ENCODE data around the gene FUS. TPM values are rescaled to one million over a fixed set of nuclear protein-coding genes. Genes with fewer than 3 reads are reported as not detected.
A peak's percentile ranks its signal among the peaks of the same experiment; 100 is the strongest.
"Not testable (repeated sequence)": the region's sequence is repeated elsewhere in the genome, so short reads cannot be mapped to it uniquely, and the experiment has no call there.

Gene FUS
- total RNA-seq, 1 donor from 2014 or later = 346 TPM

- Mint-ChIP-seq H3K4me1 (ENCODE audit: unreplicated experiment) (peaks cover 14% of the 10 kb centered on the region), H3K27me3 (ENCODE audit: unreplicated experiment) (peaks cover 5% of the 10 kb centered on the region), H3K27ac (ENCODE audit: unreplicated experiment) (peak overlapping the region; percentile 94), H3K9me3 (ENCODE audit: unreplicated experiment) (no peaks in the 10 kb centered on the region), H3K36me3 (ENCODE audit: unreplicated experiment) (no peaks in the 10 kb centered on the region), H3K4me3 (ENCODE audit: unreplicated experiment) (peak overlapping the region; percentile 72)
- no peak for TF ChIP-seq CTCF (IDR thresholded peaks at IDR 0.05)
- no peak for DNase-seq (ENCODE audit: extremely low spot score, unreplicated experiment)
Observed at GRCh38 chr16:31141489-31142108, 38.3 kb upstream of the FUS start.

GRCh38 chr16:31142109-31143010, 37.6 kb upstream of the FUS start:
- Mint-ChIP-seq H3K4me3 (ENCODE audit: unreplicated experiment) (peak overlapping the region; percentile 72), H3K36me3 (ENCODE audit: unreplicated experiment) (no peaks in the 10 kb centered on the region), H3K9me3 (ENCODE audit: unreplicated experiment) (no peaks in the 10 kb centered on the region), H3K27me3 (ENCODE audit: unreplicated experiment) (peaks cover 12% of the 10 kb centered on the region), H3K4me1 (ENCODE audit: unreplicated experiment) (peaks cover 14% of the 10 kb centered on the region), H3K27ac (ENCODE audit: unreplicated experiment) (peak overlapping the region; percentile 94)
- DNase-seq (ENCODE audit: extremely low spot score, unreplicated experiment) = peak; percentile 100
- peak; percentile 97 for TF ChIP-seq CTCF (IDR thresholded peaks at IDR 0.05)

- Mint-ChIP-seq H3K27me3 (ENCODE audit: unreplicated experiment) (peaks cover 18% of the 10 kb centered on the region), H3K36me3 (ENCODE audit: unreplicated experiment) (no peaks in the 10 kb centered on the region), H3K27ac (ENCODE audit: unreplicated experiment) (no peak overlapping the region), H3K4me3 (ENCODE audit: unreplicated experiment) (peak overlapping the region; percentile 60), H3K4me1 (ENCODE audit: unreplicated experiment) (peaks cover 16% of the 10 kb centered on the region), H3K9me3 (ENCODE audit: unreplicated experiment) (no peaks in the 10 kb centered on the region)
- no peak for DNase-seq (ENCODE audit: extremely low spot score, unreplicated experiment)
- no peak for TF ChIP-seq CTCF (IDR thresholded peaks at IDR 0.05)
Observed at GRCh38 chr16:31143011-31143693, 36.8 kb upstream of the FUS start.

GRCh38 chr16:31143694-31144148, 36.2 kb upstream of the FUS start:
- no peaks in the 10 kb centered on the region for H3K36me3 Mint-ChIP-seq (ENCODE audit: unreplicated experiment)
- peak overlapping the region; percentile 60 for H3K4me3 Mint-ChIP-seq (ENCODE audit: unreplicated experiment)
- H3K4me1 Mint-ChIP-seq (ENCODE audit: unreplicated experiment) = peaks cover 13% of the 10 kb centered on the region
- no peaks in the 10 kb centered on the region for H3K9me3 Mint-ChIP-seq (ENCODE audit: unreplicated experiment)
- no peak overlapping the region for H3K27ac Mint-ChIP-seq (ENCODE audit: unreplicated experiment)
- peaks cover 18% of the 10 kb centered on the region for H3K27me3 Mint-ChIP-seq (ENCODE audit: unreplicated experiment)
- no peak for TF ChIP-seq CTCF (IDR thresholded peaks at IDR 0.05)
- no peak for DNase-seq (ENCODE audit: extremely low spot score, unreplicated experiment)

- DNase-seq (ENCODE audit: extremely low spot score, unreplicated experiment); H3K9me3 Mint-ChIP-seq (ENCODE audit: unreplicated experiment); H3K4me3 Mint-ChIP-seq (ENCODE audit: unreplicated experiment); H3K27ac Mint-ChIP-seq (ENCODE audit: unreplicated experiment); H3K36me3 Mint-ChIP-seq (ENCODE audit: unreplicated experiment): not testable (repeated sequence)
- Mint-ChIP-seq H3K4me1 (ENCODE audit: unreplicated experiment) (peaks cover 13% of the 10 kb centered on the region), H3K27me3 (ENCODE audit: unreplicated experiment) (peaks cover 18% of the 10 kb centered on the region)
Observed at GRCh38 chr16:31144418-31144817, 35.5 kb upstream of the FUS start.

Measured in osteocyte (in vitro differentiated cells).